Erythroblast (primary cell): Measurements from ENCODE around the gene TMEM273.

Experiments used
- GATA1 ChIP-seq: IDR thresholded peaks from 2 replicates; pipeline ENCODE4 v1.6.1; 2011; ENCODE audit warnings: low read depth, mild to moderate bottlenecking, control low read depth, low read length, moderate library complexity
- POLR2A ChIP-seq: IDR thresholded peaks from 2 replicates; pipeline ENCODE4 v1.6.1; 2011; ENCODE audit warnings: mild to moderate bottlenecking, low read length

DNA sequence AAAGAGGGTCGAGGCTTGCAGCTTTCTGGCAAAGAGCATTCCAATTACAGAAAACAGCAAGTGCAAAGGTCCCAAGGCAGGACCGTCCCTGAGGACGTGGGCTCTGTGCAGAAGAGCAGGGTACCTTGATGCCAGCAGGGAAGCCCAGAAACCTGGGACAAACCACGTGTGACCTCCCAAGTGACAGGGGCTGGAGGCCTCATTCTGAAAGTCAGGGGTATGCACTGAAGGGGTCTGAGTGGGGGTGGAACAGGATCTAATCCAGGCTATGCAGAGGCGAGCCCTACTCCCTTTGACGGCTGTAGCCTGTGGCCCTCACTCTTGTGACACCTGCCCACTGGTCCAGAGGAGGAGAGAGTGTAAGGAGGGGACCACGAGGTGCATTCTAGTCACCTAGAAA is 22.9 kb downstream of the TMEM273 start:
- TF ChIP-seq POLR2A (no peak), GATA1 (no peak)
